Spleen (tissue), 7 donors: Measurements from ENCODE around the gene TDO2.

ENCODE experiments used
- POLR2A ChIP-seq, 3 donors: fragments of 450-650 bp; IDR thresholded peaks; one replicate each; pipeline ENCODE4 v1.5.1; 2017; ENCODE audit warnings: antibody characterized with exemption in 3 of 3, mild to moderate bottlenecking in 1 of 3
- POLR2AphosphoS5 ChIP-seq, 3 donors: sonication (generic); formaldehyde crosslinking; IDR thresholded peaks; one replicate each; pipeline ENCODE4 v1.5.1; 2017; ENCODE audit warnings: antibody characterized with exemption in 3 of 3
- TF ChIP-seq, protein P1 (sequence below), 11 experiments: fragments of 200-600 bp in 7 of 11; fragments of 450-650 bp in 4 of 11; sonication (generic) in 4 of 11; IDR thresholded peaks in 8 of 11; conservative IDR thresholded peaks in 3 of 11; 1 replicate in 7 of 11; 2 replicates in 4 of 11; pipeline versions ENCODE4 v1.4.0 to v1.8.0; 2016 to 2021; ENCODE audit warnings: antibody characterized with exemption in 11 of 11, inconsistent platforms in 4 of 11, mild to moderate bottlenecking in 1 of 11
- donor health status: DM: no; HTN: no; CAD: no; lungs with moderate emphysema.
- donor health status: DM: no; HTN: no; CAD: no.
- donor health status: DM: no; HTN: no; CAD: no.

GRCh38 chr4:155959417-155959816 lies 55.9 kb downstream of the TDO2 start:
- TF ChIP-seq, protein P1, sequence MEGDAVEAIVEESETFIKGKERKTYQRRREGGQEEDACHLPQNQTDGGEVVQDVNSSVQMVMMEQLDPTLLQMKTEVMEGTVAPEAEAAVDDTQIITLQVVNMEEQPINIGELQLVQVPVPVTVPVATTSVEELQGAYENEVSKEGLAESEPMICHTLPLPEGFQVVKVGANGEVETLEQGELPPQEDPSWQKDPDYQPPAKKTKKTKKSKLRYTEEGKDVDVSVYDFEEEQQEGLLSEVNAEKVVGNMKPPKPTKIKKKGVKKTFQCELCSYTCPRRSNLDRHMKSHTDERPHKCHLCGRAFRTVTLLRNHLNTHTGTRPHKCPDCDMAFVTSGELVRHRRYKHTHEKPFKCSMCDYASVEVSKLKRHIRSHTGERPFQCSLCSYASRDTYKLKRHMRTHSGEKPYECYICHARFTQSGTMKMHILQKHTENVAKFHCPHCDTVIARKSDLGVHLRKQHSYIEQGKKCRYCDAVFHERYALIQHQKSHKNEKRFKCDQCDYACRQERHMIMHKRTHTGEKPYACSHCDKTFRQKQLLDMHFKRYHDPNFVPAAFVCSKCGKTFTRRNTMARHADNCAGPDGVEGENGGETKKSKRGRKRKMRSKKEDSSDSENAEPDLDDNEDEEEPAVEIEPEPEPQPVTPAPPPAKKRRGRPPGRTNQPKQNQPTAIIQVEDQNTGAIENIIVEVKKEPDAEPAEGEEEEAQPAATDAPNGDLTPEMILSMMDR (IDR thresholded peaks at IDR 0.05 in 8 of 11, conservative IDR thresholded peaks at IDR 0.05 in 3 of 11): no peak
- no peak for TF ChIP-seq POLR2A (IDR thresholded peaks at IDR 0.05)
- TF ChIP-seq POLR2AphosphoS5 (IDR thresholded peaks at IDR 0.05): no peak
